Activated CD4-positive, alpha-beta T cell treated with anti-CD3 and anti-CD28 coated beads, Interleukin-2, amount 10 ng/mL, durations not matched to agents 7 days and 5 days (primary cell): ENCODE measurements around the gene TAC3. TPM values are rescaled to one million over a fixed set of nuclear protein-coding genes. Genes with fewer than 3 reads are reported as not detected.

Source experiments
- CTCF ChIA-PET: fragments of 350-600 bp; sonication (Branson Sonifier 250); formaldehyde crosslinking; loops from one replicate; lab custom pipeline; 2021; ENCODE audit warnings: antibody characterized with exemption; lab: Charles Lee
- POLR2A ChIA-PET: fragments of 350-600 bp; sonication (Branson Sonifier 250); formaldehyde crosslinking; loops from one replicate; lab custom pipeline; 2021; ENCODE audit warnings: antibody characterized with exemption; lab: Charles Lee
- DNase-seq: peaks from one replicate; pipeline ENCODE4 v3.0.0-alpha.2; 2020
- H3K27ac Mint-ChIP-seq: one replicate; pipeline ENCODE4 v1.8.0; 2021; ENCODE audit warnings: mild to moderate bottlenecking, moderate library complexity, mixed read lengths
- H3K27me3 Mint-ChIP-seq: one replicate; pipeline ENCODE4 v1.8.0; 2021; ENCODE audit warnings: mixed read lengths
- H3K36me3 Mint-ChIP-seq: one replicate; pipeline ENCODE4 v1.8.0; 2021; ENCODE audit warnings: low read depth, mixed read lengths
- H3K4me1 Mint-ChIP-seq: one replicate; pipeline ENCODE4 v1.8.0; 2021; ENCODE audit warnings: mixed read lengths
- H3K4me3 Mint-ChIP-seq: one replicate; pipeline ENCODE4 v1.8.0; 2021; ENCODE audit warnings: mild to moderate bottlenecking, moderate library complexity, mixed read lengths
- H3K9me3 Mint-ChIP-seq: one replicate; pipeline ENCODE4 v1.8.0; 2021; ENCODE audit warnings: mixed read lengths
- total RNA-seq, 2 experiments: library from RNA; stranded (reverse); gene quantifications; one replicate each; pipeline ENCODE4 v1.2.3, GENCODE V29; 2021

Gene TAC3
- total RNA-seq, 2 experiments from 2014 or later = 0.25 TPM; not detected in 1

DNA sequence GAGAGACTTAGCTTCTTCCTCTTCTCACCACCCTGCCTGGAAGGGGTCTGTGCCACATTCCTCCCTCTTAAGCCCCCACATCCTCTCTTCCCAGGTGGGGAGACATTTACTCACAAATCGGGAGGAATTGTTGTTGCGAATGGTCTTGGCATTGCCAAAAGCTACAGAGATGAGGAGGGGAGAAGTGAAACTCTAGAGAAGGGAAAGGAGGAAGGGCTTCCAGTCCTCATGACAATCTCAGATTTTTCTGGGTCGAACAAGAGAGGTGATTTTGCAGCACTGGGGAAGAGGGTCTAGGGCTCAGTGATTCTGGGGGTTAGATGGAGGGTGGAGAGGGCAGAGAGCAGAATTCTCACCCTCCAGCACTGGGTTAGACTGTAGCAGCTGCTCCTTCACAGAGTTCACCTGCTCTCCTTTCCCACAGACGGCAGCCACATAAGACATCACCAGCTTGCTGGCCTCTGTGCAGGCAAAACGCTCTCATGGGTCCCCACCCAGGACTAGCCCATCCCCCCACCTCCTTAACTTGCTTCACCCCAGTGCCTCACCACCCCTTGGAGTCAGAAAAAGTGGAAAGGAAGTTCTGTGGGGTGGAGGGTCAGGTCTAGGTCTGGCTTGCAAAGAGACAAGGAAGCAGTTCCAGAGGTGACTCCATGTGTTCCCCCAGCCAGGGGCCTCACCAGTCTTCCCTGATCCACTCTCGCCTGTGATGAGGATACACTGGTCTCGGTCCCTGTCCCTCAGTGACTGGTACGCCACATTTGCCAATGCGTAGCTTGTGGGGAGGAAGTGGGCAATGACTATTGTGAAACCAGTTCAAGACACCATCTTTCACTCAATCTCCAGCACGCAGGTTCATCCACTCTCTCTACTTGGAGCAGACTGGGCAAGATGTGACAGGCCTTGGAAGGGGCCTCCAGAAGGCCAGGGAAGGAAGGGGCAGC is 30.9 kb upstream of the TAC3 start:
- peak overlapping the region; percentile 8 for H3K4me3 Mint-ChIP-seq
- CTCF ChIA-PET = interaction anchor here (0.6 to 4.1 kb wide), 18 partner anchors 10 to 289 kb away, joined by 3 to 31 read pairs (median 4); no protein-coding TSS in a partner anchor
- peak; percentile 71 for DNase-seq
- peak overlapping the region; percentile 85 for H3K27ac Mint-ChIP-seq
- no peaks in the 10 kb centered on the region for H3K9me3 Mint-ChIP-seq
- H3K36me3 Mint-ChIP-seq = peaks cover 2% of the 10 kb centered on the region
- POLR2A ChIA-PET = interaction anchor here (0.8 to 1.2 kb wide), 2 partner anchors 32 to 50 kb away, joined by 3 to 4 read pairs; no protein-coding TSS in a partner anchor
- H3K4me1 Mint-ChIP-seq = peaks cover 38% of the 10 kb centered on the region
- H3K27me3 Mint-ChIP-seq = no peaks in the 10 kb centered on the region

DNA sequence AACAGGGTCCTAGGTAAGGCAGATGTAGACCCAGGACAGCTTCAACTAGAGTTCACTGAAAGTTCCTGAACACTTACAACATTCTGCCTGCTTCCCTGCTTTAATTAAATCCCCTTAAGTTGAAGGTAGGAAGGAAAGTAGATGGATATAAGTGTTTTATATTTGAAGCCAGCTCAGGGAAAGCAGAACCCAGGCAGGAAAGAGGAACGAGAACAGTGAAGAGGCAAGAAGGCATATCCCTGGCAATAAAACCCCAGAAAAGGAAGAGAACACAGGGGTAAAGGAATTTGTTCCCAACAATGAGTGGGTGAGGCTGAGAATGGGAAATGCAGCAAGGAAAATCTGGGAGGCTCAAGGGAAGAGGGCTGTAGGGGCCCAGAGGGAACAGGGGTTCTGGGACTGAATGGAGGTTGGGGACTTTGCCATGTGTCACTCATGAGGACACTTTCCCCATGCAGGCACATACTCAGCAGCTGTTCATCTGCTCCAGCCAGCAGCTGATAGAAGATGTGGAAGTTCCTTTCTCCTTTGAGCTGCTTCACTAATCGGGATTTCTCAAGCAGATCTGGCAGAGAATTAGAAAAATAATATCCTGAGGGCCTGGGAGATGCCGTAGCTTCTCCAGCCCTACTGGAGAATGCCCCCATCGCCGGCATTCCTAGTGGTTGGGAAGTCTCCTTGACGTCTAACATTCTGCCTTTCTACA is 29.9 kb upstream of the TAC3 start:
- DNase-seq = no peak
- peak overlapping the region; percentile 85 for H3K27ac Mint-ChIP-seq

DNA sequence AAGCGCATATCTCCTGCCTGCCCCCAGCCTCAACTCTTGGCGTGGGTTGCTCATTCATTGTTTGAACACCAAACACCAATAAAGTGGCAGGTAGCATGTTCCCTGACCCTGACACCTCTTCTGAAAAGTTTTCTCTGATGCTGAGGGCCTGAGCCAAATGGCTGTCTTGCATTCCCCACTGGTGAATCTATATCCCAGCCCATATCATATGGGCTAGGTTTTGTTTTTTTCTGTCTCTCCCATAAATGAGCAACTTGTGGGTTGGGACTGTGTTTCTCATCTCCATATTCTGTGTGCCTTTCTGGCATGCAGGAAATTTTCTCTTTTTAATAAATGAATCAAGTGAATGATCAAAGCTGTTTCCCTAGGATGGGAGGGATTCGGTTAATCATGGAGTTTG is 28.6 kb upstream of the TAC3 start:
- no peak overlapping the region for H3K27ac Mint-ChIP-seq
- H3K4me1 Mint-ChIP-seq = peaks cover 38% of the 10 kb centered on the region
- CTCF ChIA-PET = no interaction called here

More for the DNA sequence above, 29.9 kb upstream of the TAC3 start:
- Mint-ChIP-seq H3K9me3 (no peaks in the 10 kb centered on the region), H3K36me3 (peaks cover 2% of the 10 kb centered on the region), H3K27me3 (peaks cover 1% of the 10 kb centered on the region), H3K4me1 (peaks cover 38% of the 10 kb centered on the region), H3K4me3 (no peak overlapping the region)
- ChIA-PET CTCF (interaction anchor here (0.8 to 4.1 kb wide), 7 partner anchors 11 to 288 kb away, joined by 3 to 31 read pairs (median 4); no protein-coding TSS in a partner anchor), POLR2A (no interaction called here)

DNA sequence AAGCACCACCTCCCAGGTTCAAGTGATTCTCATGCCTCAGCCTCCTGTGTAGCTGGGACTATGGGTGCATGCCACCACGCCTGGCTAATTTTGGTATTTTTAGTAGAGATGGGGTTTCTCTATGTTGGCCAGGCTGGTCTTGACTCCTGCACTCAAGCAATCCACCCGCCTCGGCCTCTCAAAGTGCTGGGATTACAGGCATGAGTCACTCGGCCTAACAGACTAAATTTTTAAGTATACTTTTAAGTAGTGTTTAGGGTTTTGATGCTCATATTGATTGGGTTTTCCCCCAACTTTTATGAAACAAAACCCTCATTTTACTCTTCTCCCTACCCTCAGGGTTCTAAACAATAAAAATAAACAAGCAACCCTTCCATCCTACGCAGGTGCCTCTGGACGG is 28.1 kb upstream of the TAC3 start:
- Mint-ChIP-seq H3K9me3 (no peaks in the 10 kb centered on the region), H3K4me1 (peaks cover 38% of the 10 kb centered on the region), H3K27ac (no peak overlapping the region), H3K27me3 (peaks cover 3% of the 10 kb centered on the region), H3K4me3 (no peak overlapping the region), H3K36me3 (peaks cover 2% of the 10 kb centered on the region)
- ChIA-PET CTCF (no interaction called here), POLR2A (no interaction called here)
- no peak for DNase-seq

More for the DNA sequence above, 28.6 kb upstream of the TAC3 start:
- no peak for DNase-seq
- Mint-ChIP-seq H3K4me3 (no peak overlapping the region), H3K36me3 (peaks cover 2% of the 10 kb centered on the region), H3K27me3 (peaks cover 3% of the 10 kb centered on the region), H3K9me3 (no peaks in the 10 kb centered on the region)
- POLR2A ChIA-PET = no interaction called here

DNA sequence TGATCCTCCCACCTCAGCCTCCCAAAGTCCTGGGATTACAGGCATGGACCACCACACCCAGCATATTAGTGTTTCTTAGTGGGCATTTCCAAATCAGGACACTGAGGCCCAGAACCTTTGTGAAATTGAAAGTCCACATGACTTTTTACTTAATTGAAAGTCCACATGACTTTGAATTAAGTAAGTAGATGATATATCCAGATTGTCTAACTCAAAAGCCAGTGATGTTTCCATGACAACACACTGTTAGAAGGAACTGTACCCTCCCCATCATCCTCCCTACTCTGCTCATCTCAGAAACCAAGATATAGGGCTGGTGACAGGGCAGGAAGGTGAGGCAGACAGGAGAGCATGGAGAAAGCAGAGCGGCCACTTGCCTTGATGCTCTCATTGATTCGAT is 26.4 kb upstream of the TAC3 start:
- Mint-ChIP-seq H3K27ac (no peak overlapping the region), H3K4me1 (peaks cover 25% of the 10 kb centered on the region), H3K36me3 (no peaks in the 10 kb centered on the region), H3K9me3 (no peaks in the 10 kb centered on the region), H3K27me3 (peaks cover 3% of the 10 kb centered on the region), H3K4me3 (no peak overlapping the region)
- ChIA-PET POLR2A (no interaction called here), CTCF (interaction anchor here (1.1 to 1.4 kb wide), 2 partner anchors 10 to 16 kb away, joined by 3 to 4 read pairs; no protein-coding TSS in a partner anchor)
- DNase-seq = no peak

DNA sequence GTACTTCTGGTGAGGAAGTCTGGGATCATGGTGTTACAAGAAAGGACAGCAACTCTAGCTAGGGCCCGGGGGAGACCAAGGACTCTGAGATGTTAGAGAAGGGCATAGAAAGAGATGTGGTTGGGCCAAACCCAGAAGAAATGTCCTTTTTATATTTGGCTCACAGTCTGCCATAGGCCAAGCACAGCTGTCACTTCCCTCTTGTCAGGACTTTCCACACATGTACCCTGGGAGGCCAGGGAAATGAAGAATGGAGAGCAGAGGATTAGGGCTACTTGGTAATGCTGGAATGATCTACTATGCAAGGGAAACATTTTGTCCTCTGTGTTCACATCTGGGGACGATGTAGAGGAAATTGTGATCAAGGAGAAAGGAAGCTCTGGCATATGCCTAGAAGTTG is 24.4 kb upstream of the TAC3 start:
- no peak for DNase-seq
- ChIA-PET POLR2A (interaction anchor here (0.6 to 0.7 kb wide), 2 partner anchors 9 to 33 kb away, joined by 3 read pairs; partner anchors contain the start of gene MYO1A), CTCF (interaction anchor here (0.8 to 1.9 kb wide), 9 partner anchors 9 to 35 kb away, joined by 3 to 8 read pairs (median 4); partner anchors contain the start of genes MYO1A and TAC3)
- H3K4me1 Mint-ChIP-seq = peaks cover 6% of the 10 kb centered on the region
- peaks cover 3% of the 10 kb centered on the region for H3K27me3 Mint-ChIP-seq
- no peak overlapping the region for H3K27ac Mint-ChIP-seq
- H3K9me3 Mint-ChIP-seq = no peaks in the 10 kb centered on the region
- no peak overlapping the region for H3K4me3 Mint-ChIP-seq
- H3K36me3 Mint-ChIP-seq = no peaks in the 10 kb centered on the region

DNA sequence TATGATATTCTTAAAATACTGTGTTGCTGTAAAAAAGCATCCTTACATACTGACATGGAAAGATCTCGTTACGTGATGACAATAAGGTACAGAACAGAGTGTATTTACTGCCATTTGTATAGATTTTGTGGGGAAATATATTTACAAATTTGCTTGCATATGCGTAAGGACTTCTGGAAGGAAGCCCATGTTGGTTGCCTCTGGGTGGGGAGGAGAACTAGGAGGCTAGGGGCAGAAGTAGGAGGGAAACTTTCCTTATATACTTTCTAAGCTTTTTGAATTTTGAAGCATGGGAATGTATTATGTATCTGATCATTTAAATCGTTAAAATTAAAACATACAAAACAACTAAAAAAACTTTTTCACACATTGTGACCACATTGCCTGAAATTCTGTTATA is 23.9 kb upstream of the TAC3 start:
- ChIA-PET CTCF (interaction anchor here (0.8 to 1.9 kb wide), 8 partner anchors 9 to 35 kb away, joined by 3 to 8 read pairs (median 4); partner anchors contain the start of genes MYO1A and TAC3), POLR2A (interaction anchor here (0.7 kb wide), 1 partner anchor 32 kb away, joined by 3 read pairs; no protein-coding TSS in a partner anchor)
- peaks cover 3% of the 10 kb centered on the region for H3K27me3 Mint-ChIP-seq
- no peak for DNase-seq
- H3K9me3 Mint-ChIP-seq = no peaks in the 10 kb centered on the region
- no peak overlapping the region for H3K4me3 Mint-ChIP-seq
- no peak overlapping the region for H3K27ac Mint-ChIP-seq
- peaks cover 3% of the 10 kb centered on the region for H3K4me1 Mint-ChIP-seq
- no peaks in the 10 kb centered on the region for H3K36me3 Mint-ChIP-seq

DNA sequence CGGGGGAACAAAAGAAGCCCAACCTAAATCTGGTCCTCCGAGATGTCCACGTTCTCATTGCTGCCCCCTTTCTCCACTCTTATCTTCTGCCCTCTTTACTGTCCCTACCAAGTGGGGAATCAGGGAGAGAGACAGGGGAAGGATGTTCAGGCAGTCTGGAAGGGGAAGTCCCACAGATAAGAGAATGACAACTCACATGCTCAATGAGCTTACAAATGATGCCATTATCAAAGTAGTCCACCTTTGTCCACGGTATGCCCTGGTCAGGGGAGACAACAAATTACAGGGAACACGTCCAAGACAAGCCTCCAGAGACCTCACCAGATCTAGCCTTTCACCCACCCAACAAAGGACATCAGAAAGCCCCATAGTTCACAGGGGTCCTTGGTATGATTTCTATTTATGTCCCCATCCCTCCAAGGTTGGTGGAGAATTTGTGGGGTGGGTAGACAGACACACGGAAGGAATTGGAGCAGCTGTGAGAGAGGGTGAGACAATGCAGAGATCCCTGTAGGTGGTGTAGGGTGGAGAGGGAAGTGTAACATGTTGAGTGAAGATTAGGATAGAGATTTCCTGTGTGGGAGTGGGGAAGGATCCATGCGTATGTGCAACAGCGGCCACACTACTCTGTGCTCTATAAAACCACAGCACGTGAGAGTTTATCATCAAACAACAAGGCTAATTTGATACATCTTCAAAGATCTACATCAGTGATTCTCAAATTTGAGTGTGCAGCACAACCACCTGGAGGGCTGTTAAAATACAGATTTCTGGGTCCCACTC is 22.9 kb upstream of the TAC3 start:
- no peak overlapping the region for H3K27ac Mint-ChIP-seq
- H3K27me3 Mint-ChIP-seq = peaks cover 3% of the 10 kb centered on the region
- ChIA-PET POLR2A (no interaction called here), CTCF (interaction anchor here (1.1 to 1.6 kb wide), 2 partner anchors 18 to 24 kb away, joined by 3 read pairs; no protein-coding TSS in a partner anchor)
- H3K4me1 Mint-ChIP-seq = no peaks in the 10 kb centered on the region
- H3K4me3 Mint-ChIP-seq = no peak overlapping the region
- no peak for DNase-seq
- no peaks in the 10 kb centered on the region for H3K36me3 Mint-ChIP-seq
- no peaks in the 10 kb centered on the region for H3K9me3 Mint-ChIP-seq

DNA sequence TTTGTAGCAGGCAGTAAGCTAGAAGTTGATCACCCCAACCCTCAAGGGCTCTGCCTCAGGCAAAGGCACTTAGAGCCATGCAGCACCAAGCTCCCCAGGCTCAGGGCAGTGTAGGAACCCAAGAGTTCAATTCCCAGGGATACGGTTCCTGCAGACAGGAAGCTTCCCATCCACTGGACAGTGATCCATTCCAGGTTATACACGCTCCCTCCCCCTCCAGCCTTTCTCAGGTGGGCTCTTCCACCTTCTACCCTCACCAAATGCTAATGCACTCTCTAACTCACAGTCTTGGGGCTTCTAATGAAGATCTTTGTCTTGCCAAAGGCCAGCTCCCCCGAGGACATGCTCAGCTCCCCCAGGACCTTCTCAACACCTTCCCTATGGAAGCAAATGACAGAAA is 20.9 kb upstream of the TAC3 start:
- peaks cover 2% of the 10 kb centered on the region for H3K4me1 Mint-ChIP-seq
- CTCF ChIA-PET = interaction anchor here (1.2 to 1.6 kb wide), 2 partner anchors 9 to 14 kb away, joined by 5 read pairs; no protein-coding TSS in a partner anchor
- H3K27ac Mint-ChIP-seq = no peak overlapping the region
- peaks cover 3% of the 10 kb centered on the region for H3K27me3 Mint-ChIP-seq
- POLR2A ChIA-PET = no interaction called here
- H3K9me3 Mint-ChIP-seq = no peaks in the 10 kb centered on the region
- no peak for DNase-seq
- H3K4me3 Mint-ChIP-seq = no peak overlapping the region
- no peaks in the 10 kb centered on the region for H3K36me3 Mint-ChIP-seq

DNA sequence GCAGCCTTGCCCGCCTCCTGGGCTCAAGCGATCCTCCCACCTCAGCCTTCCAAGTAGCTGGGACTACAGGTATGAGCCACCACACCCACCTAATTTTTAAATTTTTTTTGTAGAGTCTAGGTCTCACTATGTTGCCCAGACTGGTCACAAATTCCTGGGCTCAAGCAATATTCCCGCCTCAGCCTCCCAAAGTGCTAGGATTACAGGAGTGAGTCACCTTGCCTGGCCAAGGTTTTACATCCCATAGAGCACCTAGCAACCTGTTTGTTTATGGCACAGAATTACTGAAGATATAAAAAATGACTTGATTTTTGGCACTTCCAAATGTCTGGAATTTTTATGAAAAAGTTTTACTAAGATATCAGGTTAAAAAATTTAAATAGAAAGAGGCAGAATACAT is 17.1 kb upstream of the TAC3 start:
- Mint-ChIP-seq H3K36me3 (no peaks in the 10 kb centered on the region), H3K27me3 (no peaks in the 10 kb centered on the region), H3K9me3 (no peaks in the 10 kb centered on the region), H3K4me1 (peaks cover 26% of the 10 kb centered on the region), H3K4me3 (no peak overlapping the region), H3K27ac (no peak overlapping the region)
- ChIA-PET CTCF (interaction anchor here (0.8 to 5.4 kb wide), 8 partner anchors 10 to 79 kb away, joined by 3 to 31 read pairs (median 4); partner anchors contain the start of gene TAC3), POLR2A (no interaction called here)
- no peak for DNase-seq

DNA sequence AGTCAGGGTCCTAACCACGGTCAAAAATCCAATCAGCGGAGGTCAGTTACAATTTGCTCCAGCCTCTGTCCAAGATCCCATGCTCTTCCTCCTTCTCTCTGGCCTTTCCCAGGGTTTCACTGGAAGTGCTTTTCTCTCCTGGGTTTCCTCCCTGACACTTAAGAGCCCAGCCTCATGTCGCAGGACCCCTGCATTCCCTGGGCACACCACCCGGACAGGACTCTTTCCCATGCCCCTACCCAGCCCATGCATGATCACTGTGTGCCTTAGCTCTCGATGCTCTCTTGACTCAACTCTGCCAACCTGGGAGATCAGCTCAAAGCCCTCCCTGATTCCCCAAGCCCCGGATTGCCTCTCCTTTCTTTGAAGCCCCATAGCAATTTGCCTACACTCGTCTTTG is 15.5 kb upstream of the TAC3 start:
- H3K4me1 Mint-ChIP-seq = peaks cover 41% of the 10 kb centered on the region
- H3K27me3 Mint-ChIP-seq = no peaks in the 10 kb centered on the region
- POLR2A ChIA-PET = no interaction called here
- CTCF ChIA-PET = interaction anchor here (0.9 to 5.4 kb wide), 16 partner anchors 9 to 93 kb away, joined by 3 to 31 read pairs (median 5); partner anchors contain the start of genes MYO1A, NEMP1, STAT6 and TAC3
- H3K36me3 Mint-ChIP-seq = no peaks in the 10 kb centered on the region
- no peak overlapping the region for H3K4me3 Mint-ChIP-seq
- H3K9me3 Mint-ChIP-seq = no peaks in the 10 kb centered on the region
- no peak for DNase-seq
- H3K27ac Mint-ChIP-seq = no peak overlapping the region
